ENCODE measurements around the gene TRERF1.

The TRERF1 gene

GRCh38 chr6:42387336-42387735 lies 64.4 kb downstream of the TRERF1 start:
- H3K4me3 ChIP-seq = no peak overlapping the region
- no peak for DNase-seq (ENCODE audit: low spot score)
- H3K27ac ChIP-seq = no peak overlapping the region
- no peak for TF ChIP-seq CTCF (IDR thresholded peaks at IDR 0.05)

- DNase-seq (ENCODE audit: low spot score) = no peak
- Histone ChIP-seq H3K27ac (no peak overlapping the region), H3K4me3 (no peak overlapping the region)
- no peak for TF ChIP-seq CTCF (IDR thresholded peaks at IDR 0.05)
Observed at GRCh38 chr6:42385339-42385738, 66.4 kb downstream of the TRERF1 start.

GRCh38 chr6:42383421-42384205 lies 68.1 kb downstream of the TRERF1 start:
- no peak for DNase-seq (ENCODE audit: low spot score)
- no peak for TF ChIP-seq CTCF (IDR thresholded peaks at IDR 0.05)
- H3K4me3 ChIP-seq = no peak overlapping the region

GRCh38 chr6:42381850-42382249 lies 69.9 kb downstream of the TRERF1 start:
- Histone ChIP-seq H3K4me3 (no peak overlapping the region), H3K27ac (no peak overlapping the region)
- TF ChIP-seq CTCF (IDR thresholded peaks at IDR 0.05) = no peak
- no peak for DNase-seq (ENCODE audit: low spot score)

More at GRCh38 chr6:42383421-42384205, 68.1 kb downstream of the TRERF1 start:
- no peak overlapping the region for H3K27ac ChIP-seq

GRCh38 chr6:42380228-42380979 lies 71.3 kb downstream of the TRERF1 start:
- Histone ChIP-seq H3K27ac (no peak overlapping the region), H3K4me3 (no peak overlapping the region)
- no peak for TF ChIP-seq CTCF (IDR thresholded peaks at IDR 0.05)
- no peak for DNase-seq (ENCODE audit: low spot score)

GRCh38 chr6:42378536-42378935 lies 73.2 kb downstream of the TRERF1 start:
- Histone ChIP-seq H3K27ac (no peak overlapping the region), H3K4me3 (no peak overlapping the region)
- DNase-seq (ENCODE audit: low spot score) = no peak
- no peak for TF ChIP-seq CTCF (IDR thresholded peaks at IDR 0.05)
